Esophagus squamous epithelium (tissue), 4 donors: ENCODE data around the gene GBP6.

Experiments used
- CTCF ChIP-seq, 6 experiments: fragments of 450-650 bp in 4 of 6; fragments of 200-600 bp in 2 of 6; sonication (generic) in 2 of 6; IDR thresholded peaks; one replicate each; pipeline ENCODE4 v1.5.1; 2016 to 2019; ENCODE audit warnings: antibody characterized with exemption in 6 of 6, mild to moderate bottlenecking in 4 of 6, moderate library complexity in 4 of 6
- POLR2A ChIP-seq, 4 donors: fragments of 450-650 bp; IDR thresholded peaks; one replicate each; pipeline ENCODE4 v1.6.1; 2017; ENCODE audit warnings: antibody characterized with exemption in 4 of 4, mild to moderate bottlenecking in 4 of 4, moderate library complexity in 3 of 4

DNA sequence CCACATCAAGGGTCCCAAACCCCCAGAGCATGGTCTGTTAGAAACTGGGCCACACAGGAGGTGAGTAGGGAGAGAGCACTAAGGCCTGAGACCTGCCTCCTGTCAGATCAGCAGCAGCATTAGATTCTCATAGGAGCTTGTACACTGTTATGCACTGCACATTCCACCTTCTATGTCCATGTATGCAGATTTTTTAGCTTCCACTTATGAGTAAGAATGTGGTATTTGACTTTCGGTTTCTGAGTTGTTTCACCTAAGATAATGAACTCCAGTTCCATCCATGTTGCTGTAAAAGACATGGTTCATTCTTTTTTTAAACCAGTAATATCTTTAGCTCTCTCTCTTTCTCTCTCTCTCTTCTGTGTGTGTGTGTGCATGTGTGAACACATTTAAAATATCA lies 663 bp upstream of the GBP6 start:
- TF ChIP-seq CTCF (IDR thresholded peaks at IDR 0.05) (no peak), POLR2A (IDR thresholded peaks at IDR 0.05) (no peak)
